SU-DHL-6 (cell line): ENCODE results near the gene PUM1.

Source experiments
- H2AFZ ChIP-seq: fragments of 200-600 bp; sonication (generic); 2 replicates; pipeline ENCODE4 v1.6.1; 2014; ENCODE audit warnings: low read depth, mild to moderate bottlenecking, moderate library complexity, mixed read lengths, antibody characterized with exemption, low read length; ENCODE audit not compliant: severe bottlenecking
- H3F3A ChIP-seq: fragments of 200-600 bp; shearing (Covaris generic); 2 replicates; pipeline ENCODE4 v1.6.0; 2016; ENCODE audit warnings: antibody characterized with exemption, mild to moderate bottlenecking; ENCODE audit not compliant: insufficient read depth
- H3K27ac ChIP-seq: fragments of 200-600 bp; sonication (generic); 2 replicates; pipeline ENCODE4 v1.5.1; 2016; ENCODE audit warnings: low read depth, mild to moderate bottlenecking, low read length, moderate library complexity, mixed read lengths
- H3K27me3 ChIP-seq: fragments of 200-600 bp; sonication (generic), shearing (Covaris generic); 2 replicates; pipeline ENCODE4 v1.6.0; 2014; ENCODE audit warnings: mild to moderate bottlenecking, low read length
- H3K36me3 ChIP-seq: fragments of 200-600 bp; sonication (generic); 2 replicates; pipeline ENCODE4 v1.6.1; 2014; ENCODE audit warnings: mild to moderate bottlenecking, low read length, mixed read lengths
- H3K4me2 ChIP-seq: fragments of 300-600, 200-600 bp; shearing (Covaris generic), sonication (generic); 2 replicates; pipeline ENCODE4 v1.6.0; 2014; ENCODE audit warnings: low read length, low read depth, mild to moderate bottlenecking; ENCODE audit not compliant: poor library complexity, severe bottlenecking
- H3K4me3 ChIP-seq: fragments of 200-600 bp; sonication (generic); 2 replicates; pipeline ENCODE4 v1.5.1; 2014; ENCODE audit warnings: antibody characterized with exemption, low read length, mild to moderate bottlenecking, mixed read lengths; ENCODE audit not compliant: insufficient read depth, poor library complexity, severe bottlenecking
- H3K79me2 ChIP-seq: fragments of 200-600 bp; sonication (generic); 2 replicates; pipeline ENCODE4 v1.6.1; 2014; ENCODE audit warnings: mild to moderate bottlenecking, low read length, moderate library complexity; ENCODE audit not compliant: insufficient read depth
- H3K9ac ChIP-seq: fragments of 200-600 bp; sonication (generic); 2 replicates; pipeline ENCODE4 v1.7.0; 2014; ENCODE audit warnings: mild to moderate bottlenecking, low read length
- H3K9me2 ChIP-seq: fragments of 200-600 bp; sonication (generic); replicated peaks from 2 replicates; pipeline ENCODE4 v1.6.1; 2014; ENCODE audit warnings: low read length; ENCODE audit not compliant: insufficient read depth
- H3K9me3 ChIP-seq: fragments of 200-600 bp; sonication (generic); 2 replicates; pipeline ENCODE4 v1.6.1; 2014; ENCODE audit warnings: low read length, mixed read lengths; ENCODE audit not compliant: insufficient read depth
- H4K20me1 ChIP-seq: fragments of 200-600 bp; sonication (generic); 2 replicates; pipeline ENCODE4 v1.6.1; 2014; ENCODE audit warnings: low read depth, mild to moderate bottlenecking, antibody characterized with exemption, low read length, moderate library complexity, mixed read lengths
- CTCF ChIP-seq: fragments of 200-600 bp; sonication (generic); IDR thresholded peaks from one replicate; pipeline ENCODE4 v1.5.1; 2017; ENCODE audit warnings: antibody characterized with exemption, mild to moderate bottlenecking, low read length, moderate library complexity; ENCODE audit not compliant: insufficient read depth, poor library complexity, severe bottlenecking
- EZH2phosphoT487 ChIP-seq: fragments of 200-600 bp; sonication (generic), shearing (Covaris generic); conservative IDR thresholded peaks from 2 replicates; pipeline ENCODE4 v1.6.1; 2018; ENCODE audit warnings: mild to moderate bottlenecking, antibody characterized with exemption, low read length, moderate library complexity, mixed read lengths

The PUM1 gene

GRCh38 chr1:30902593-30903290 is 162.8 kb downstream of the PUM1 start:
- Histone ChIP-seq H3K4me2 (no peak overlapping the region), H3K9me3 (no peaks in the 10 kb centered on the region), H2AFZ (no peak overlapping the region), H3K27me3 (no peaks in the 10 kb centered on the region), H3K27ac (no peak overlapping the region), H3K9me2 (no peaks in the 10 kb centered on the region), H3K36me3 (no peaks in the 10 kb centered on the region), H3K4me3 (no peak overlapping the region), H3K9ac (no peak overlapping the region), H3K79me2 (no peaks in the 10 kb centered on the region), H3F3A (no peaks in the 10 kb centered on the region), H4K20me1 (no peaks in the 10 kb centered on the region)
- no peak for TF ChIP-seq EZH2phosphoT487
- TF ChIP-seq CTCF, result no peak

- no peaks in the 10 kb centered on the region for H3F3A ChIP-seq
- no peaks in the 10 kb centered on the region for H3K9me2 ChIP-seq
- H3K9ac ChIP-seq, result no peak overlapping the region
- no peaks in the 10 kb centered on the region for H3K79me2 ChIP-seq
- TF ChIP-seq CTCF (no peak), EZH2phosphoT487 (no peak)
- H3K36me3 ChIP-seq, result no peaks in the 10 kb centered on the region
- H4K20me1 ChIP-seq, result no peaks in the 10 kb centered on the region
- H3K27ac ChIP-seq, result no peak overlapping the region
- H3K27me3 ChIP-seq, result no peaks in the 10 kb centered on the region
- H2AFZ ChIP-seq, result no peak overlapping the region
- H3K4me3 ChIP-seq, result no peak overlapping the region
- no peak overlapping the region for H3K4me2 ChIP-seq
- H3K9me3 ChIP-seq, result no peaks in the 10 kb centered on the region
Measured at GRCh38 chr1:30901798-30902581, 163.5 kb downstream of the PUM1 start.

- no peaks in the 10 kb centered on the region for H3K9me2 ChIP-seq
Measured at GRCh38 chr1:30900931-30901560, 164.5 kb downstream of the PUM1 start.

More at GRCh38 chr1:30900931-30901560, 164.5 kb downstream of the PUM1 start:
- Histone ChIP-seq H3K9ac (no peak overlapping the region), H3K36me3 (no peaks in the 10 kb centered on the region), H3K79me2 (no peaks in the 10 kb centered on the region), H4K20me1 (no peaks in the 10 kb centered on the region), H3K4me3 (no peak overlapping the region), H2AFZ (no peak overlapping the region), H3K4me2 (no peak overlapping the region), H3K27me3 (no peaks in the 10 kb centered on the region), H3F3A (no peaks in the 10 kb centered on the region), H3K9me3 (no peaks in the 10 kb centered on the region), H3K27ac (no peak overlapping the region)
- TF ChIP-seq CTCF (no peak), EZH2phosphoT487 (no peak)
